Rectal smooth muscle tissue (tissue), 1 donor: Measurements from ENCODE around the gene ATG4D.
"Not testable (repeated sequence)": the region's sequence is repeated elsewhere in the genome, so short reads cannot be mapped to it uniquely, and the experiment has no call there.

ENCODE experiments used
- H3K27ac ChIP-seq: one replicate; pipeline ENCODE4 v1.7.0; 2013; ENCODE audit warnings: low read depth, low read length, inconsistent platforms
- H3K27me3 ChIP-seq: one replicate; pipeline ENCODE4 v1.7.0; 2013; ENCODE audit warnings: low read length; ENCODE audit not compliant: control insufficient read depth, insufficient read depth
- H3K36me3 ChIP-seq: one replicate; pipeline ENCODE4 v1.7.0; 2013; ENCODE audit warnings: low read length; ENCODE audit not compliant: control insufficient read depth, insufficient read depth
- H3K4me1 ChIP-seq: one replicate; pipeline ENCODE4 v1.7.0; 2013; ENCODE audit warnings: low read length; ENCODE audit not compliant: control insufficient read depth, insufficient read depth
- H3K4me3 ChIP-seq: one replicate; pipeline ENCODE4 v1.7.0; 2013; ENCODE audit warnings: low read length
- H3K9ac ChIP-seq: one replicate; pipeline ENCODE4 v1.7.0; 2013; ENCODE audit warnings: low read length

ATG4D gene

GRCh38 chr19:10562609-10563008 is 18.9 kb downstream of the ATG4D start:
- H3K36me3 ChIP-seq, result peaks cover 18% of the 10 kb centered on the region
- no peaks in the 10 kb centered on the region for H3K27me3 ChIP-seq
- H3K9ac ChIP-seq, result no peak overlapping the region
- H3K27ac ChIP-seq, result no peak overlapping the region
- H3K4me1 ChIP-seq, result peaks cover 7% of the 10 kb centered on the region
- H3K4me3 ChIP-seq, result no peak overlapping the region

- Histone ChIP-seq H3K27ac (peak overlapping the region; percentile 91), H3K4me1 (peaks cover 12% of the 10 kb centered on the region), H3K4me3 (peak overlapping the region; percentile 92), H3K27me3 (no peaks in the 10 kb centered on the region), H3K9ac (peak overlapping the region; percentile 66), H3K36me3 (peaks cover 8% of the 10 kb centered on the region)
Measured at GRCh38 chr19:10565028-10565566, 21.4 kb downstream of the ATG4D start.

- H3K4me3 ChIP-seq, result peak within 1 kb of the TSS; percentile 92
- H3K4me1 ChIP-seq, result peaks cover 12% of the 10 kb centered on the region
- H3K36me3 ChIP-seq, result peaks cover 1% of the 10 kb centered on the region
Measured at GRCh38 chr19:10565567-10566407, 22.1 kb downstream of the ATG4D start, which contains the start of gene KRI1. Gene KRI1 (minus strand): TSS chr19:10566010. CDS start chr19:10565999, 11 bp downstream.

DNA sequence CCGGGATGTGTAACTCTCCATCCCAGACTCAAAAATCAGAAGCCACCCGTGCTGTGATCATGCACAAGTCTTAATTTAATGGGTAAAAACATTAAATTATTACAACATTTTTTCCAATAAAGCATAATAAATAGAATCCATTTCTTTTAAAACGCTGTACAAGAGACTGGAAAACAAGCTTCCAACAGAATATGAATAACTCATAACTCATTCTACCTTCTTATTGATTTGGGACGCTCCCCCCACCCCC is 22.6 kb downstream of the ATG4D start:
- Histone ChIP-seq H3K4me3 (peak overlapping the region; percentile 92), H3K36me3 (no peaks in the 10 kb centered on the region), H3K4me1 (peaks cover 12% of the 10 kb centered on the region), H3K9ac (no peak overlapping the region), H3K27ac (peak overlapping the region; percentile 76), H3K27me3 (no peaks in the 10 kb centered on the region)

More at GRCh38 chr19:10565567-10566407, 22.1 kb downstream of the ATG4D start, which contains the start of gene KRI1:
- H3K27me3 ChIP-seq, result no peaks in the 10 kb centered on the region
- H3K9ac ChIP-seq, result peak within 1 kb of the TSS; percentile 66
- peak within 1 kb of the TSS; percentile 91 for H3K27ac ChIP-seq

DNA sequence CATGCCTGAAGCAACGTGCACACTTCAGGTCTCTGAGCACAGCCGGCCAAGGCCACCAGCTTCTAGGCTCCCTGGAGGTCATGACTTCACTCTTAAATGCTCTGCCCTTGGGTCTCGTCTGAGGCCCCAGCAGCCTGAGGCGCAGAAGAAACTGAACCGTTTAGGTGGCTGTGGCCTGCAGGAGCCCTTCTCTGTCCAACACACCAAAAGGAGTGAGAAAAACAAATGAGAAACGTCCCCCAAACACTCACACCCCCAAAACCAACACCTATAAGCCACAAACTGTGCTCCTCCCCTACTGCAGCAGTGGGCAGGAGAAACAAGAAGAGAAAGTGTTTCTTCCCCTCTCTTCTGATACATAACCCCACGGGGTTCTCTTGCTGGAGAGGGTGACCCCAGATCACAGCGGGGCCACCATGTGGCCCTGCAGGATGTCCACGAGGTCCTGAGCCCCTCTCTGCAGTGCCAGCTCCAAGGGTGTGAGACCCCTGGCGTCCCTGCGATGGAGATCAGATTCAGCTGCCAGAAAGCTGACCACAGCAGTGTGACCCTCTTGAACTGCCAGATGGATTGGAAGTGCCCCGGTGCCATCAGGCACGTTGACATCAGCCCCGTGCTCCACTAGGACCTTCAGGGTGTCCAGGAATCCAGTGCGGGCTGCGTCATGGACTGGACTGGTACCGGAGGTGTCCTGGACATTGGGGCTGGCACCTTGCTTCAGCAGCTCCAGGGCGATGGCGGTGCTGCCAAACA is 23.1 kb downstream of the ATG4D start:
- Histone ChIP-seq H3K4me1 (peaks cover 12% of the 10 kb centered on the region), H3K36me3 (no peaks in the 10 kb centered on the region), H3K27me3 (no peaks in the 10 kb centered on the region), H3K9ac (peak overlapping the region; percentile 26), H3K27ac (peak overlapping the region; percentile 76), H3K4me3 (peak overlapping the region; percentile 92)

DNA sequence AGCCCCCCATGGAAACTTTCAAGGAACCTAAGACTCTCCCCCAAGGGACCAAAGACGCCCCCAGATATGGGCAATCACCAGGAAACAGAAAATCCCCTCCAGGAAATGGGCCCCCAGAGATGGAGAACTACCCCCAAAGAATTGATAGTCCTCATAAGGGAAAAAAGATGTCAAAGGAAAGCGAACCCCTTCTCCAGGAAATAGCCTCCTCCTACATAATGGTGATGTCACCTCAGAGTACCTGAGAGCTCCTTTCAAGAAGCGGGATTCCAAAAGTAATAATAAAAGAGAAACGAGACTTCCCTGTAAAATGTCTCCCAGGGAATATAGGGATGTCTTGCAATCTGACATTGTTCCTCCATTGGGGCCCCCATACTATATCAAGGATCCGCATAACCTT is 24.0 kb downstream of the ATG4D start:
- H3K4me3 ChIP-seq, result peak overlapping the region; percentile 69
- no peaks in the 10 kb centered on the region for H3K36me3 ChIP-seq
- no peak overlapping the region for H3K9ac ChIP-seq
- no peaks in the 10 kb centered on the region for H3K27me3 ChIP-seq
- peaks cover 12% of the 10 kb centered on the region for H3K4me1 ChIP-seq
- H3K27ac ChIP-seq, result peak overlapping the region; percentile 12

DNA sequence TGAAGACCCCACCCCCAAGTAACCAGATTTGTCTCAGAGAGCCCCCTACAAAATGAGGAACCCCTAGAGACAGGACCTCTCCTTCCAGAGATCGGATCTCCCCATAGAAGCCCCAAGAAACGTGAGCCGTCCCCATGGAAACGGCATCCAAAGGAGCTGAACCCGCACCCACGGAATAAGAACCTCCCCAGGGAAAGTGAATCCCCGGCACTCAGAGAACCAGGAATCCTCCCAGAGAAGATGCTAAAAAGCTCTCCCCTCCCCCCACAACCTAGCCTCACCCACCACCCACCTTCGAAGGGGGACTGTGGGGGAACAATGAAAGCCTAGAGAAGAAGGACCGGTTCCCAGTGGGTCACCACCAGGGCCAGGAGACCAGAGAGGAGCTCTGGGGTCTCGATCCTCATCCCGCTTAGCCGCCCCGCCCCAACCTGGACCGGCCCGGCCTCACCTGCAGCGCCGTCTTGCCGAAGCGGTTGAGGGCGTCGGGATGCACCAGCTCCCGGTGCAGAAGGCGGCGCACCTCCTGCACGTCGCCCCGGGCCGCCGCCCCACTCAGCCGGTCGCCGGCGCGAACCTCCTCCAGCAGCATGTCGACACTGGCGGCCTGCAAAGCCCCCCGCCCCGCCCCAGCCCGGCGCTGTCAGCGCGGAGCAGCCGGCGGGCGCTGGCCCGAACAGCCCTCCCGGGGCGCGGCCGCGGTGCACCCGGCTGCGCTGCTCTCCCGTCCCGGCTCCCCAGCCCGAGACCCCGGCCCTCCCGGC is 24.5 kb downstream of the ATG4D start:
- H3K27ac ChIP-seq, result peak overlapping the region; percentile 51
- H3K4me1 ChIP-seq, result peaks cover 12% of the 10 kb centered on the region
- H3K27me3 ChIP-seq, result no peaks in the 10 kb centered on the region
- H3K9ac ChIP-seq, result no peak overlapping the region
- peak overlapping the region; percentile 69 for H3K4me3 ChIP-seq
- no peaks in the 10 kb centered on the region for H3K36me3 ChIP-seq

DNA sequence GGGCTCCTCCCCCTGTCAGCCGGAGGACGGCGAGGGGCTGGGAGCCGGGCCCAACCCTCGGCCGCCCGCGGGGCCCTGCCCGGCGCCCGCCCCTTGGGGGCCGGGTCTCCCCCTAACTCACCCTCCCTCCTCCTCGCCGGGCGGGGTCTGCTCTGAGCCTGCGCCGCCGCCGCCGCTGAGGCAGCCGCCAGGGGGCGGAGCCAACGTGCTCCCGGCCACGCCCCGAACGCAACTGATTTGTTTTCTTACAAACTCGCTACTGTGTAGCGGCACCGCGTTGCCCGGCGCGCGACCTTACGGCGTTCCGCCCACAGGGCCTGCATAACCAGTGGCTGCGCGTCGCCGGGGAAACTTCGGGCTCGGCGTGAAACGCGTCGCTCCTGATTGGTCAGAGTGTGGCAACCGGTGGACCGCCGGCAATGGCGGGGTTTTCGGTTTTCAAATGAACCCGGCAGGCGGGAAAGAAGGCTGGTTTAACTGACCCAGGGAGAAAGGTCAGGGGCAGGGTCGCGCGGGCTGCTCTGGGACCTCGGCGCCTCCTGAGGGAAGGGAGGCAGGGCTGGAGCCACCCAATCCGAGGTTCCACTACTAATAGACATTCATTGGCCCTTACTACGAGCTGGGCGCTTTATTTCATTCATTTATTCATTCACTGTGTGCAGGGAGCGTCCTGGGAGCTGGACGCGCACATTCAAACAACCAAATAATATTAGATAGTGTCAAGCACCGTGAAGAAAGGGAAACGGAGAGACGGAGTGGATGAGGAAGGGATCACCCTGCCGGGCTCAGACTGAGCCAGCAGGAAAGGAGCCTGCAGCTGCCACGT is 25.3 kb downstream of the ATG4D start, which contains the start of gene CDKN2D:
Gene CDKN2D, minus strand, starts transcription at position 154 of the 826 bp plus-strand sequence. CDS start 326 bp downstream, outside the sequence.
- no peaks in the 10 kb centered on the region for H3K36me3 ChIP-seq
- no peaks in the 10 kb centered on the region for H3K27me3 ChIP-seq
- H3K4me1 ChIP-seq, result peaks cover 12% of the 10 kb centered on the region
- peak within 1 kb of the TSS; percentile 51 for H3K27ac ChIP-seq
- no peak within 1 kb of the TSS for H3K9ac ChIP-seq
- peak within 1 kb of the TSS; percentile 73 for H3K4me3 ChIP-seq

- not testable (repeated sequence) for H3K36me3 ChIP-seq, H3K4me3 ChIP-seq, H3K27ac ChIP-seq, H3K9ac ChIP-seq, H3K27me3 ChIP-seq, H3K4me1 ChIP-seq
Measured at GRCh38 chr19:10573793-10574192, 30.1 kb downstream of the ATG4D start.

- Histone ChIP-seq H3K27me3 (no peaks in the 10 kb centered on the region), H3K9ac (no peak overlapping the region), H3K36me3 (no peaks in the 10 kb centered on the region), H3K4me1 (peaks cover under 1% of the 10 kb centered on the region), H3K27ac (no peak overlapping the region), H3K4me3 (no peak overlapping the region)
Measured at GRCh38 chr19:10574462-10574861, 30.8 kb downstream of the ATG4D start.

DNA sequence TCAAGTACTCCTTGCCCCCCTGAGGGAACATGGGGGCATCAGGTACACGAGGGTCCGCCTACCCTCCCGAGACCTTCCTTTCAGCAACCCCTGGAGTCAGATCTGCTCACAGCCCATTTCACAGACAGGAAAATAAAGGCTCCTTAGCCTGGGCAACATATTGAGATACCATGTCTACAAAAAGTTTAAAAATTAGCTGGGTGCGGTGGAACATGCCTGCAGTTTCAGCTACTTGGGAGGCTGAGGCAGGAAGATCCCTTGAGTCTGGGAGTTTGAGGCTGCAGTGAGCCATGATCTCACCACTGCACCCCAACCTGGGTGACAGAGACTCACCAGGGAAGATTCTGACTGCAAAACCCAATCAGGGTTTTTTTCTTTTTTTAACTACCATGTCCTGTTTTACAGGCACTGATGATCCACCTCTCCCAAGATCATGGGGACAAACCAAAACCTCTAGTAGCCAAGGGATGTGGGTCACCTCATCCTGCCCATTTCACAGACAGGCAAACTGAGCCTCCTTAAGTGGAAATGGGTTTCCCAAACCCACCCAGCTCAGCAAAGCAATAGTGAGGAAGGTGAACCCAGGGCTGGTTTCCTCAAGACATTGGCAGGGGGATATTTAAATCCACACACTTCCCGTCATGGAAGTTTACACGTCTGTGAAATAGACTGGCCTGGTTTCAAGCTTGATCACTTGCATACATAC is 31.5 kb downstream of the ATG4D start:
- no peaks in the 10 kb centered on the region for H3K27me3 ChIP-seq
- H3K9ac ChIP-seq, result no peak overlapping the region
- no peak overlapping the region for H3K4me3 ChIP-seq
- no peaks in the 10 kb centered on the region for H3K4me1 ChIP-seq
- no peak overlapping the region for H3K27ac ChIP-seq
- no peaks in the 10 kb centered on the region for H3K36me3 ChIP-seq
